ENCODE results near the gene PSMD11. TPM values are rescaled to one million over a fixed set of nuclear protein-coding genes. Genes with fewer than 3 reads are reported as not detected.
A peak's percentile ranks its signal among the peaks of the same experiment; 100 is the strongest.

Gene PSMD11
- total RNA-seq, 2 donors from 2014 or later: 42.0 to 51.9 TPM

DNA sequence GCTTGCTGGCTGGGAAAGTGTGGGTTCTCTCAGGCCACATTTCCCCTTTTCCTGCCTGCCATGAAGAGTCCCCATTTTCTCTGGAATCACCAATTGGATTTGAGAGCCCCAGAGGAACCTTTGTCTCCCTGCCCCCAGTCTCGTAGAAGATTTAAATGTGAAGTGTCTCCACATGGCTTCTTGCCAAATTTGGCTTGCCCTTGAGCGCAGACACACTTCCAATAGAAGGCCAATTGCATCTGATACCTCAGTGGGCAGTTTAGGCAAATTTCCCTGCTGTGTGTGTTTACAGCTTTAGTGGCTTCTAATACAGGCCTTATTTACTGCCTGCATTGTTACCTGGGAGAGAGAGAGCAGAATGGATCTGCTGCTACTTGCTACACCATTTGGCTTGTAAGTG is 72.1 kb downstream of the PSMD11 start:
- Histone ChIP-seq H3K4me3 (no peak overlapping the region), H3K36me3 (no peaks in the 10 kb centered on the region), H3K9me3 (no peaks in the 10 kb centered on the region), H3K4me1 (ENCODE audit: control insufficient read depth in 1 of 2, low read depth in 2 of 2) (peaks cover 7 to 14% of the 10 kb centered on the region in 2 donors), H3K27me3 (replicated peaks; ENCODE audit: insufficient read depth) (no peaks in the 10 kb centered on the region), H3K27ac (no peak overlapping the region)
- no peak for TF ChIP-seq CTCF (IDR thresholded peaks at IDR 0.05)
- DNase-seq (ENCODE audit: low spot score): no peak
- ATAC-seq (ENCODE audit: insufficient number of reproducible peaks, low FRiP score, low read depth): no peak

- Histone ChIP-seq H3K36me3 (no peaks in the 10 kb centered on the region), H3K27ac (no peak overlapping the region), H3K9me3 (no peaks in the 10 kb centered on the region), H3K4me3 (no peak overlapping the region), H3K27me3 (replicated peaks; ENCODE audit: insufficient read depth) (no peaks in the 10 kb centered on the region), H3K4me1 (ENCODE audit: control insufficient read depth in 1 of 2, low read depth in 2 of 2) (peaks cover 7 to 14% of the 10 kb centered on the region in 2 donors)
- no peak for TF ChIP-seq CTCF (IDR thresholded peaks at IDR 0.05)
- ATAC-seq (ENCODE audit: insufficient number of reproducible peaks, low FRiP score, low read depth) (no peak), DNase-seq (ENCODE audit: low spot score) (no peak)
Observed at GRCh38 chr17:32516940-32517701, 72.8 kb downstream of the PSMD11 start.

GRCh38 chr17:32517982-32518381 is 73.7 kb downstream of the PSMD11 start:
- ATAC-seq (ENCODE audit: insufficient number of reproducible peaks, low FRiP score, low read depth) (no peak), DNase-seq (ENCODE audit: low spot score) (no peak)
- Histone ChIP-seq H3K4me3 (no peak overlapping the region), H3K4me1 (ENCODE audit: control insufficient read depth in 1 of 2, low read depth in 2 of 2) (peaks cover 7 to 14% of the 10 kb centered on the region in 2 donors), H3K9me3 (no peaks in the 10 kb centered on the region), H3K36me3 (no peaks in the 10 kb centered on the region), H3K27ac (no peak overlapping the region), H3K27me3 (replicated peaks; ENCODE audit: insufficient read depth) (no peaks in the 10 kb centered on the region)
- TF ChIP-seq CTCF (IDR thresholded peaks at IDR 0.05): no peak

DNA sequence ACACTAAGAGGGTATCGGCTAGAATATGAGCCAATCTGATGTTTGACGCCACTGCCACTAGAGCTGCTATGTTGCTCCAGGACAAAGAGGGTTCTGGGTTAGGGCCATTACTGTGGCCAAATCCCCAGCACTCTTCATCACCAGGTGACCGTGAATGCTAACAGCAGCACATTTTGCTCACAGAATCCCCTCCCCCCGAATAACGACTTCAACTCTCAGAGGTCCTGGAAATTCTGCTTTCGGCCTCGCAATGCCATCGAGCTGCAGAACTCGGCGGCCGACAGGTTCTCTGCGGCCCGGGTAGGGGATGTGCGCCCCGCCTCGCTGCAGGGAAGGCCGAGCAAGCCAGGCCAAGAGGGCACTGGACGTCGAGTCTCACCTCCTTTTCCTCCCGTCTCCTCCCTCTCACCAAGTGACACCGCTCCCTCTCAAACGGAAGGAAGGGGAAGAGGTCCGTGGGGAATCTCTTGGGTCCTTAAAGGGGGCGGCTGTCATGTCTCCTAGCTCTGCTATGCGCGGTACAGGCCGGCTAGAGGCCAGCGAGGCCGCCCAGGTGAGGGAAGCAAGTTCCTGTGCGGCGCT is 74.4 kb downstream of the PSMD11 start:
- TF ChIP-seq CTCF (IDR thresholded peaks at IDR 0.05): no peak
- H3K27ac ChIP-seq: no peak overlapping the region
- no peaks in the 10 kb centered on the region for H3K27me3 ChIP-seq (replicated peaks; ENCODE audit: insufficient read depth)
- no peaks in the 10 kb centered on the region for H3K36me3 ChIP-seq
- H3K4me3 ChIP-seq: peak overlapping the region; percentile 71
- no peaks in the 10 kb centered on the region for H3K9me3 ChIP-seq
- ATAC-seq (ENCODE audit: insufficient number of reproducible peaks, low FRiP score, low read depth) (no peak), DNase-seq (ENCODE audit: low spot score) (no peak)
- H3K4me1 ChIP-seq (ENCODE audit: control insufficient read depth in 1 of 2, low read depth in 2 of 2): peaks cover 7 to 14% of the 10 kb centered on the region in 2 donors

GRCh38 chr17:32519228-32520103 is 75.2 kb downstream of the PSMD11 start:
- Histone ChIP-seq H3K4me1 (ENCODE audit: control insufficient read depth in 1 of 2, low read depth in 2 of 2) (peaks cover 7 to 14% of the 10 kb centered on the region in 2 donors), H3K9me3 (no peaks in the 10 kb centered on the region), H3K27ac (no peak overlapping the region), H3K4me3 (peak overlapping the region; percentile 71), H3K36me3 (no peaks in the 10 kb centered on the region), H3K27me3 (replicated peaks; ENCODE audit: insufficient read depth) (no peaks in the 10 kb centered on the region)
- no peak for TF ChIP-seq CTCF (IDR thresholded peaks at IDR 0.05)
- ATAC-seq (ENCODE audit: insufficient number of reproducible peaks, low FRiP score, low read depth) (no peak), DNase-seq (ENCODE audit: low spot score) (no peak)
